K562 (cell line): Measurements from ENCODE around the gene EAPP. TPM values are rescaled to one million over a fixed set of nuclear protein-coding genes. Genes with fewer than 3 reads are reported as not detected.

Source experiments
- ATAC-seq: fragments of 200-7000 bp; cut with Tn5 transposase; 3 replicates; pipeline ENCODE4 v1.9.1; 2020; ENCODE audit warnings: moderate library complexity
- BruUV-seq: library from RNA; stranded (reverse); fragments of 400-500 nt; replicated peaks from 2 replicates; lab custom pipeline; 2021; lab: Mats Ljungman, UMichigan
- CTCF ChIA-PET: fragments of 300-600 bp; formaldehyde crosslinking; extraction: SDS; loops from one replicate; lab custom pipeline; 2021; ENCODE audit warnings: low intra/inter-chr PET ratio; lab: Yijun Ruan, JAX
- POLR2A ChIA-PET: fragments of 300-600, 350-650 bp; sonication (Branson Sonifier 250); formaldehyde crosslinking; extraction: SDS; loops from one replicate; lab custom pipeline; 2021; ENCODE audit warnings: antibody characterized with exemption, inconsistent platforms; lab: Yijun Ruan, JAX
- DNase-seq, 4 experiments: peaks; one replicate each; pipeline versions ENCODE4 v3.0.0 to v3.0.0-alpha.2; 2011 to 2018; ENCODE audit warnings: low spot score in 3 of 4, mixed read lengths in 3 of 4; ENCODE audit errors: extremely low read depth in 1 of 4
- FAIRE-seq: peaks from 2 replicates; lab custom pipeline; 2011; peaks lifted over from hg19 to GRCh38; lab: Jason Lieb, UNC
- H2AFZ ChIP-seq: 2 replicates; pipeline ENCODE4 v1.6.0; 2011; ENCODE audit warnings: low read depth, low read length, control low read depth, inconsistent platforms
- H3K27ac ChIP-seq: fragments of 200-600 bp; 3 replicates; pipeline ENCODE4 v1.8.0; 2011; ENCODE audit warnings: low read depth, mild to moderate bottlenecking, control low read depth, inconsistent platforms, low read length, moderate library complexity, mixed read lengths; ENCODE audit errors: extremely low read depth
- H3K27me3 ChIP-seq, 2 experiments: fragments of 300-600 bp in 1 of 2; 2 replicates in 1 of 2; 3 replicates in 1 of 2; pipeline versions ENCODE4 v1.6.0 to v1.8.0; 2011; ENCODE audit warnings: inconsistent platforms in 2 of 2, low read length in 2 of 2, mild to moderate bottlenecking in 1 of 2, mixed read lengths in 1 of 2, moderate library complexity in 1 of 2; ENCODE audit not compliant: control insufficient read depth in 2 of 2, insufficient read depth in 2 of 2
- H3K36me3 ChIP-seq: fragments of 300-600 bp; 3 replicates; pipeline ENCODE4 v1.8.0; 2011; ENCODE audit warnings: mild to moderate bottlenecking, low read length, inconsistent platforms; ENCODE audit not compliant: control insufficient read depth, insufficient read depth
- H3K4me1 ChIP-seq, 2 experiments: fragments of 200-600 bp in 1 of 2; replicated peaks in 1 of 2; 2 replicates in 1 of 2; 3 replicates in 1 of 2; pipeline versions ENCODE4 v1.5.1 to v1.8.0; 2011; ENCODE audit warnings: inconsistent platforms in 2 of 2, low read length in 2 of 2, mild to moderate bottlenecking in 1 of 2, mixed read lengths in 1 of 2, moderate library complexity in 1 of 2; ENCODE audit not compliant: control insufficient read depth in 2 of 2, insufficient read depth in 2 of 2
- H3K4me2 ChIP-seq: 2 replicates; pipeline ENCODE4 v1.6.1; 2011; ENCODE audit warnings: low read length, control low read depth, inconsistent platforms, mixed read lengths; ENCODE audit not compliant: insufficient read depth
- H3K4me3 ChIP-seq: fragments of 200-600 bp; sonication (generic), shearing (Covaris generic); 2 replicates; pipeline ENCODE4 v1.5.1; 2016; ENCODE audit warnings: control low read depth, inconsistent platforms
- H3K79me2 ChIP-seq: fragments of 200-600 bp; 3 replicates; pipeline ENCODE4 v1.8.0; 2011; ENCODE audit warnings: low read length, inconsistent platforms; ENCODE audit not compliant: control insufficient read depth, insufficient read depth
- H3K9ac ChIP-seq, 2 experiments: 2 replicates each; pipeline versions ENCODE4 v1.6.0 to v1.6.1; 2011; ENCODE audit warnings: low read depth in 2 of 2, low read length in 2 of 2, control low read depth in 1 of 2, inconsistent platforms in 1 of 2, mild to moderate bottlenecking in 1 of 2, mixed read lengths in 1 of 2; ENCODE audit not compliant: insufficient read depth in 1 of 2
- H3K9me1 ChIP-seq: one replicate; pipeline ENCODE4 v1.6.0; 2011; ENCODE audit warnings: inconsistent platforms, mild to moderate bottlenecking, low read length, moderate library complexity; ENCODE audit not compliant: control insufficient read depth, insufficient read depth
- H3K9me3 ChIP-seq: replicated peaks from 2 replicates; pipeline ENCODE4 v1.5.1; 2011; ENCODE audit warnings: low read depth, low read length, inconsistent platforms; ENCODE audit not compliant: control insufficient read depth, insufficient read depth
- H4K20me1 ChIP-seq: replicated peaks from 2 replicates; pipeline ENCODE4 v1.6.1; 2011; ENCODE audit warnings: low read length, inconsistent platforms, mixed read lengths; ENCODE audit not compliant: control insufficient read depth, insufficient read depth
- MYC ChIP-seq, 2 experiments: fragments of 250-450 bp in 1 of 2; sonication (Bioruptor Pico) in 1 of 2; IDR thresholded peaks; 2 replicates each; pipeline versions ENCODE4 v1.5.1 to v1.6.1; 2012 to 2021; ENCODE audit warnings: low read depth in 2 of 2, borderline replicate concordance in 1 of 2, improper control_type of control experiment in 1 of 2, low read length in 1 of 2, mild to moderate bottlenecking in 1 of 2, moderate library complexity in 1 of 2
- NBN ChIP-seq: fragments of 450-650 bp; IDR thresholded peaks from 2 replicates; pipeline ENCODE4 v1.6.1; 2016; ENCODE audit warnings: low read depth, mild to moderate bottlenecking
- NR0B1 ChIP-seq: fragments of 450-650 bp; IDR thresholded peaks from one replicate; pipeline ENCODE4 v1.6.1; 2018; ENCODE audit warnings: mild to moderate bottlenecking, moderate library complexity; ENCODE audit not compliant: partially characterized antibody
- RNF2 ChIP-seq: sonication (generic); IDR thresholded peaks from 2 replicates; pipeline ENCODE4 v1.6.1; 2016
- SMARCA4 ChIP-seq: fragments of 450-650 bp; IDR thresholded peaks from 2 replicates; pipeline ENCODE4 v1.6.1; 2016
- TFAM ChIP-seq: fragments of 250-450 bp; sonication (Bioruptor Pico); conservative IDR thresholded peaks from 2 replicates; pipeline ENCODE4 v1.5.0; 2021; ENCODE audit warnings: mild to moderate bottlenecking, moderate library complexity
- XRCC3 ChIP-seq: fragments of 450-650 bp; IDR thresholded peaks from 2 replicates; pipeline ENCODE4 v1.6.1; 2017; ENCODE audit warnings: mild to moderate bottlenecking, moderate library complexity
- YY1 ChIP-seq, 3 experiments: IDR thresholded peaks; 2 replicates each; pipeline ENCODE4 v1.6.1; 2011; ENCODE audit warnings: low read length in 2 of 3, mild to moderate bottlenecking in 2 of 3, moderate library complexity in 2 of 3, borderline replicate concordance in 1 of 3, control low read depth in 1 of 3, low read depth in 1 of 3; ENCODE audit not compliant: insufficient read depth in 3 of 3, insufficient replicate concordance in 2 of 3, control insufficient read depth in 1 of 3, insufficient read length in 1 of 3; ENCODE audit errors: extremely low read depth in 1 of 3
- ZNF124 ChIP-seq: sonication (generic); formaldehyde crosslinking; IDR thresholded peaks from 2 replicates; pipeline ENCODE4 v1.8.1; 2022; ENCODE audit warnings: missing genetic modification reagents
- ZNF384 ChIP-seq: IDR thresholded peaks from 2 replicates; pipeline ENCODE4 v1.6.1; 2012; ENCODE audit warnings: low read depth, low read length, improper control_type of control experiment
- ZNF589 ChIP-seq: fragments of 200-800 bp; sonication (Bioruptor generic); IDR thresholded peaks from 2 replicates; pipeline ENCODE4 v1.6.1; 2016; ENCODE audit warnings: low read depth, missing genetic modification characterization, missing compliant biosample characterization
- ZNF76 ChIP-seq: fragments of 250-450 bp; sonication (Bioruptor Pico); IDR thresholded peaks from 2 replicates; pipeline ENCODE4 v1.4.0; 2020; ENCODE audit warnings: mild to moderate bottlenecking, moderate library complexity, borderline replicate concordance
- ZNF77 ChIP-seq: fragments of 250-450 bp; sonication (Bioruptor Pico); IDR thresholded peaks from 2 replicates; pipeline ENCODE4 v1.5.0; 2020
- WGBS: fragments of 100-300 bp; shearing (Covaris generic); methylation state at CpG from one replicate; pipeline ENCODE4 v1.1.6; 2016; ENCODE audit warnings: low coverage, mixed read lengths; ENCODE audit not compliant: insufficient coverage; ENCODE audit errors: missing lambda C conversion rate; 5-methylcytosine and 5-hydroxymethylcytosine counted together
- in situ Hi-C: fragments of 300-500 bp; cut with MboI; formaldehyde crosslinking; loops from 4 replicates; pipeline ENCODE4 v1.15.0; 2018; ENCODE audit warnings: inconsistent platforms, mixed read lengths
- intact Hi-C: fragments of 100-400 bp; cut with micrococcal nuclease; formaldehyde crosslinking; loops from 2 replicates; pipeline ENCODE4 v1.14.2; 2022
- polyA plus RNA-seq, 8 experiments: library from polyadenylated mRNA; depleted of rRNA in 4 of 8; stranded (reverse) in 5 of 8; unstranded in 3 of 8; fragments of >200 nt; fragmentation: Nextera tagmentation in 2 of 8; fragmentation: Illumina TruSeq in 1 of 8; extraction: Ambion mirVana in 2 of 8; extraction: Trizol in 1 of 8; gene quantifications; 2 replicates each; pipeline versions ENCODE4 v1.2.1 to v1.2.3, GENCODE V29; 2011 to 2014; ENCODE audit warnings: inconsistent platforms in 1 of 8, missing spikeins in 1 of 8
- total RNA-seq, 7 experiments: library from RNA; depleted of rRNA in 6 of 7; stranded (reverse); fragments of >200 nt in 6 of 7; fragmentation: Illumina TruSeq in 2 of 7; extraction: Trizol in 2 of 7; gene quantifications; 2 replicates each; pipeline versions ENCODE4 v1.2.1 to v1.2.3, GENCODE V29; 2011 to 2021; ENCODE audit warnings: low replicate concordance in 1 of 7
- TF ChIP-seq, protein P1 (sequence below): fragments of 450-650 bp; conservative IDR thresholded peaks from 2 replicates; pipeline ENCODE4 v1.6.1; 2016; ENCODE audit warnings: missing genetic modification characterization, low read depth, mild to moderate bottlenecking, control low read depth, missing compliant biosample characterization

The EAPP gene
- total and polyA plus RNA-seq, 9 of the 15 experiments (the other 6 are each of a cell fraction or from before 2014, with no cell fraction given): 19.0 to 67.6 (median 30.3) TPM

- Histone ChIP-seq H3K4me1 (no peaks in the 10 kb centered on the region; a peak in 1 of 5 replicates), H3K4me2 (no peak overlapping the region), H3K4me3 (no peak overlapping the region), H3K9me3 (no peaks in the 10 kb centered on the region), H3K9me1 (no peaks in the 10 kb centered on the region), H3K79me2 (no peaks in the 10 kb centered on the region), H3K27me3 (no peaks in the 10 kb centered on the region), H3K9ac (no peak overlapping the region), H3K36me3 (peaks cover 30% of the 10 kb centered on the region; the same call in 2 of the 3 replicates), H4K20me1 (no peaks in the 10 kb centered on the region), H2AFZ (no peak overlapping the region), H3K27ac (no peak overlapping the region)
- TF ChIP-seq RNF2 (no peak), SMARCA4 (no peak), NR0B1 (no peak), YY1 (IDR thresholded peaks at IDR 0.05; ENCODE audit: borderline replicate concordance in 1 of 3, control insufficient read depth in 1 of 3, extremely low read depth in 1 of 3, insufficient read depth in 3 of 3, insufficient read length in 1 of 3, insufficient replicate concordance in 2 of 3, low read depth in 1 of 3, low read length in 2 of 3) (no peak), ZNF77 (no peak), XRCC3 (no peak), ZNF384 (no peak), TFAM (CRISPR knock-in tag) (no peak), NBN (no peak), ZNF76 (CRISPR knock-in tag) (no peak), MYC (IDR thresholded peaks at IDR 0.05; ENCODE audit: low read depth, low read length) (no peak), MYC (CRISPR knock-in tag; IDR thresholded peaks at IDR 0.05; ENCODE audit: borderline replicate concordance, low read depth) (no peak), ZNF589 (CRISPR knock-in tag) (no peak), ZNF124 (no peak)
- TF ChIP-seq, protein P1, sequence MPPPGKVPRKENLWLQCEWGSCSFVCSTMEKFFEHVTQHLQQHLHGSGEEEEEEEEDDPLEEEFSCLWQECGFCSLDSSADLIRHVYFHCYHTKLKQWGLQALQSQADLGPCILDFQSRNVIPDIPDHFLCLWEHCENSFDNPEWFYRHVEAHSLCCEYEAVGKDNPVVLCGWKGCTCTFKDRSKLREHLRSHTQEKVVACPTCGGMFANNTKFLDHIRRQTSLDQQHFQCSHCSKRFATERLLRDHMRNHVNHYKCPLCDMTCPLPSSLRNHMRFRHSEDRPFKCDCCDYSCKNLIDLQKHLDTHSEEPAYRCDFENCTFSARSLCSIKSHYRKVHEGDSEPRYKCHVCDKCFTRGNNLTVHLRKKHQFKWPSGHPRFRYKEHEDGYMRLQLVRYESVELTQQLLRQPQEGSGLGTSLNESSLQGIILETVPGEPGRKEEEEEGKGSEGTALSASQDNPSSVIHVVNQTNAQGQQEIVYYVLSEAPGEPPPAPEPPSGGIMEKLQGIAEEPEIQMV (tag): no peak
- POLR2A ChIA-PET: interaction anchor here (0.7 kb wide), 1 partner anchor 48 kb away, joined by 3 read pairs; no protein-coding TSS in a partner anchor
- CTCF ChIA-PET: no interaction called here
- DNase-seq (no peak), ATAC-seq (no peak), FAIRE-seq (no peak)
- WGBS: 100% methylated on average over 4 of the region's 5 CpGs
- intact Hi-C loops (no loop called here), in situ Hi-C loops (no loop called here)
- BruUV-seq: no TSS peak
Observed at GRCh38 chr14:34580381-34580780, 40.9 kb upstream of the EAPP start.
